GM08714 (cell line): ENCODE measurements around the gene CTAGE15.
"Not testable (repeated sequence)": the region's sequence is repeated elsewhere in the genome, so short reads cannot be mapped to it uniquely, and the experiment has no call there.

Experiments used
- H3K4me3 ChIP-seq: fragments of 200-500 bp; sonication (Bioruptor generic); 2 replicates; pipeline ENCODE4 v1.5.1; 2014; ENCODE audit warnings: mild to moderate bottlenecking, low read length, inconsistent platforms

CTAGE15 gene

GRCh38 chr7:143622130-143622529 lies 50.5 kb downstream of the CTAGE15 start:
- H3K4me3 ChIP-seq: not testable (repeated sequence)
